Measurements from ENCODE around the gene SUGCT.

DNA sequence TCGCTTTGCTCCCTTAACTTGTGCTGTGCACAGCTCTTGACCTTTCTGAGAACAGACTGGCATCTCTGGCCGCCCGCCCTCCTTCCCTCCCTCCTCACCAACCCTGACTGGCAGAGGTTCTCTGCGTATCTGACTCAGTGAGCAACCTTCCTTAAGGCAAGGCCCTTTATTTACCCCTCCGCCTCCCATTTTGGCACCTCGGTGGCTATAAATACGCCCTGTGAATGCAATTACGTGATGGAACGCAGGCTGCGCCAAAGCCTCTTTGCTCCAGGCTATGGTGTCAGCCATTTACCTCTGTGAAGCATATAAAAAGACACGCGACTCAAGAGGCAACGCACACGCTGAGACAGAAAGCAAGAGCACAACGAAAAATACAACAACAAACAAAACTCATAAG, 764.3 kb downstream of the SUGCT start:
- no peak for TF ChIP-seq EZH2 (IDR thresholded peaks at IDR 0.05; ENCODE audit: borderline replicate concordance, low read length)
- TF ChIP-seq, protein P1, sequence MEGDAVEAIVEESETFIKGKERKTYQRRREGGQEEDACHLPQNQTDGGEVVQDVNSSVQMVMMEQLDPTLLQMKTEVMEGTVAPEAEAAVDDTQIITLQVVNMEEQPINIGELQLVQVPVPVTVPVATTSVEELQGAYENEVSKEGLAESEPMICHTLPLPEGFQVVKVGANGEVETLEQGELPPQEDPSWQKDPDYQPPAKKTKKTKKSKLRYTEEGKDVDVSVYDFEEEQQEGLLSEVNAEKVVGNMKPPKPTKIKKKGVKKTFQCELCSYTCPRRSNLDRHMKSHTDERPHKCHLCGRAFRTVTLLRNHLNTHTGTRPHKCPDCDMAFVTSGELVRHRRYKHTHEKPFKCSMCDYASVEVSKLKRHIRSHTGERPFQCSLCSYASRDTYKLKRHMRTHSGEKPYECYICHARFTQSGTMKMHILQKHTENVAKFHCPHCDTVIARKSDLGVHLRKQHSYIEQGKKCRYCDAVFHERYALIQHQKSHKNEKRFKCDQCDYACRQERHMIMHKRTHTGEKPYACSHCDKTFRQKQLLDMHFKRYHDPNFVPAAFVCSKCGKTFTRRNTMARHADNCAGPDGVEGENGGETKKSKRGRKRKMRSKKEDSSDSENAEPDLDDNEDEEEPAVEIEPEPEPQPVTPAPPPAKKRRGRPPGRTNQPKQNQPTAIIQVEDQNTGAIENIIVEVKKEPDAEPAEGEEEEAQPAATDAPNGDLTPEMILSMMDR (conservative IDR thresholded peaks at IDR 0.05 in 1 of 2, IDR thresholded peaks at IDR 0.05 in 1 of 2; ENCODE audit: extremely low read depth in 1 of 2, insufficient read depth in 1 of 2, low read depth in 1 of 2, low read length in 2 of 2) = no peak
